Fibroblast of peridontal ligament (primary cell): ENCODE results near the gene THSD4.

Experiments used
- DNase-seq: peaks from one replicate; pipeline ENCODE4 v3.0.0-alpha.2; 2010; ENCODE audit errors: extremely low read depth

THSD4 gene

GRCh38 chr15:71718116-71718910, 603.0 kb downstream of the THSD4 start:
- no peak for DNase-seq

DNA sequence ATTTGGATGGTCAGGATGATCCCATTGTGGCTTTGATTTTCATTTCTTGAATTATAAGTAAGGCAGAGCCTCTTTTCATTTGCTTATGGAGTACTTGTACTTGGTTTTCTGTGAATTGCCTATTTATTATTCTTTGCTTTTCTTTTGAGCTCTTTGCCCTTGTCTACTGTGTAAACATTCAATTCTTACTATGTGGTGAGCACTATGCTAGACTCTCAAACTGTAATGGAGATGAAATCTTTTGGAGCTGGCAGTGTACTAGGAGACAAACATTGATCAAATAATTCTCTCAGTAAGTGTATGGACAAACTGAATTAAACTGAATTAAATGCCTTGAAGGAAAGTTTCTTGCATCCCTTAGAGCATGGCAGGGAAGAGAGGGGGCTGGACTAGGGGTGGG, 608.1 kb downstream of the THSD4 start:
- DNase-seq: no peak

- peak; percentile 65 for DNase-seq
Observed at GRCh38 chr15:71725207-71725955, 610.1 kb downstream of the THSD4 start.

- DNase-seq: no peak
Observed at GRCh38 chr15:71728881-71729280, 613.6 kb downstream of the THSD4 start.

GRCh38 chr15:71729319-71729718, 614.0 kb downstream of the THSD4 start:
- DNase-seq: no peak

DNA sequence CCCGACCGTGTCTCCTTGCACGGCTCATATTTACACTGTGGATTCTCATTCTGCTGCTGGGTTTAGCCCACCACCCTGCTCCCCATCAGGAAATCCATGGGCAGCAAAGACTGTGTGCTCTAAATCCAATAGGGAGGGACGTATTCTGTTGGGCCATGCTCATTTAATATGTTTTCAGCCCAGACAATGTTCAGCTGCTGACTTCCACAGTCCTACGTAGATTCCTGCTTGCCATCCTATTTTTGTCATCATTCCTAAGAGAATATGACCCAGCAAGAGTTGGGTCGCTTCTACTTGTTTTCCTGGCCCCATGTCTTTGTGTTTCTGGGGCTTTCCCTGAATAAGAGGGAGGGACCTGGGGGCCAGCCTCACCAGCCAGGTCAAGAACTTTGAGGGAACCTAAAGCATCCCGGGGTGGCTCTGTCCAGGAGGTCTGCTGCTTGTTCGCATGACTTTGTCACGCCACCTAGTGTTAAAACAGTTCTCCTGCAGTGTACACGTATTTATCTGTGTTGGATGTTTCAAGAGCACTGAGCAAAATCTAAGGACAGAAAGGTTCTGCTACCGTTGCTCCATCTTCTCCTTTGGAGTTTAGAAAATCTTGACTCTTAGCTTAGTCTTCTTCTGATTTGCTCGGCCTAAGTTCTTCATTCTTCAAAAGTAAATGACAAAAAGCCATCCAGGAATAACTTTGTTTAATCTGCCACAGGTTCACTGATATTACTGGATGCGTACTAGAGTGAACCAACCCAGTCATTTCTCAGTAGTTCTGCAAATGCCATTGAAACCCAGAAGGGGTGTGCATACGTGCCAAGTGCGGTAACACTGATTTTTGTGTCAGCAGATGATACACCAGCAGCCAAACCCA, 615.2 kb downstream of the THSD4 start:
- peak; percentile 82 for DNase-seq

- DNase-seq: no peak
Observed at GRCh38 chr15:71732636-71733035, 617.4 kb downstream of the THSD4 start.

GRCh38 chr15:71733122-71733521, 617.9 kb downstream of the THSD4 start:
- no peak for DNase-seq

DNA sequence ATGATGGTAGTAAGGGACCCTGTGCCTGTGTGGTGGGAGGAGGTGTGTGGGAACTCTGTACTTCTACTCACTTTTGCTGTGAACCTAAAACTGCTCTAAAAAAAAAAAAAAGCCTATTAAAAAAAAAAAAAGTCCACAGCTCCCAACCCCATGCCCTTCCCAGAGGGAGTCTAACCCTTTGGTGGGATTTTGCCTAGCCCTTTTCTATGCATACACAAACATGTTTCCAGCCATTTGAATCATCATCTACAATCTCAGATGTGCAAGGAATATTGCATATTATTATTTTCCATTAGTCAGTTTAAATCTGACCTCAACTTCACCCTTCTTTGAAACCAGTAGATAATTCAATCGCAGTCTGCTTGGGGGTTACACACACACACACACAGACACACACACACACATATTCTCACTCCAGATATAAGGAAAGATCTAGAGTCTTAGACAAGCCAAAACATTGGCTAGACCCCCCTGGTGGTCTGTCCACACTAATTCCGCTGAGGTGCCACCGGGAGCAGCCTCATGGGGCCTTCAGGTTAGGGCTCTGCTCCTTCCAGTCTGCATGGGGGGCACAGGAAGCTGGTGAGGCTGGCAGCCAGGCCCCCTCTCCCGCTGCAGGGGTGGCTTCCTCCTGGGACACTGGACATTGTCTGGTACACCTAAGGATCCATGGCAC, 619.6 kb downstream of the THSD4 start:
- DNase-seq: no peak

DNA sequence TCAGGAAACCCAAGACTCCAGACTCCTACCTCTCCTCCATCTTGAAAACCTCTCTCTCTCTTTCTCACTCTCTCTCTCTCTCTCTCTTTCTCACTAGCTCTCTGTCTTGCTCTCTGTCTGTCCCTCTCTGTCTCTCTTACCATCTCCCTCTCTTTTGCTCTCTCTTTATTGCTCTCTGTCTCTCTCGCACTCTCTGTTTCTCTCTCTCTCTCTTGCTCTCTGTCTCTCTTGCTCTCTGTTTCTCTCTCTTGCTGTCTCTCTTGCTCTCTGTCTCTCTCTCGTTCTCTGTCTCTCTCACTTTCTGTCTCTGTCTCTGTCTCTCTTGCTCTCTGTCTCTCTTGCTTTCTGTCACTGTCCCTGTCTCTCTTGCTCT, 620.1 kb downstream of the THSD4 start:
- no peak for DNase-seq

GRCh38 chr15:71736286-71736947, 621.1 kb downstream of the THSD4 start:
- no peak for DNase-seq

DNA sequence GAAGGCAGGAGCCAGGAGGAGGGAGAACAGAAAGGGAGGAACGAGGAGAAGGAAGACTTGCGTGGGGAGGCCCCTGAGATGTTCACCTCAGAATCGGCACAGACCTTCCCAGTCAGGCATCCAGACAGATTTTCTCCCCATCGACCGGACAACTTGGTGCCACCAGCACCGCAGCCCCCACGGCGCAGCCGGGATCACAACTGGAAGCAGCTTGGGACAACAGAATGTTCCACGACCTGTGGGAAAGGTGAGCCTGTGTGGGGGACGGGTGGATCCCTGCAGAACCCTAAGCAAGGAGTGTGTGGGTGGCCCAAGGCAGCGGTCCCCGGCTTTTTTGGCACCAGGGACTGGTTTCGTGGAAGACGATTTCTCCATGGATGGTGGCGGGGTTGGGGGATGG, 622.5 kb downstream of the THSD4 start:
- DNase-seq: no peak

- no peak for DNase-seq
Observed at GRCh38 chr15:71739355-71739754, 624.1 kb downstream of the THSD4 start.

GRCh38 chr15:71742964-71743363, 627.7 kb downstream of the THSD4 start:
- no peak for DNase-seq

- peak; percentile 54 for DNase-seq
Observed at GRCh38 chr15:71743861-71744382, 628.7 kb downstream of the THSD4 start.

DNA sequence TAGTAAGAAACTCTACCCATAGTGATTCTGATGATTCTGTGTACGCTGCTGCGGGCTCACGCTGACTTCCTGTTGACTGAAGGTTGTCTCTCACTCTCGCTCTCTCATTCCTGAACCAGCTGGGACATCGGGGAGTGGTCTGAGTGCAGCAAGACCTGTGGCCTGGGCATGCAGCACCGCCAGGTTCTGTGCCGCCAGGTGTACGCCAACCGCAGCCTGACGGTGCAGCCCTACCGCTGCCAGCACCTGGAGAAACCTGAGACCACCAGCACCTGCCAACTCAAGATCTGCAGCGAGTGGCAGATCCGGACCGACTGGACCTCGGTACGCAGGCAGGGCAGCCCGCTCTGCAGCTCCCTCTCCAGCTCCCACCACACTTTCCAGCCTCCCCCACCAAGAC, 631.4 kb downstream of the THSD4 start:
- no peak for DNase-seq

DNA sequence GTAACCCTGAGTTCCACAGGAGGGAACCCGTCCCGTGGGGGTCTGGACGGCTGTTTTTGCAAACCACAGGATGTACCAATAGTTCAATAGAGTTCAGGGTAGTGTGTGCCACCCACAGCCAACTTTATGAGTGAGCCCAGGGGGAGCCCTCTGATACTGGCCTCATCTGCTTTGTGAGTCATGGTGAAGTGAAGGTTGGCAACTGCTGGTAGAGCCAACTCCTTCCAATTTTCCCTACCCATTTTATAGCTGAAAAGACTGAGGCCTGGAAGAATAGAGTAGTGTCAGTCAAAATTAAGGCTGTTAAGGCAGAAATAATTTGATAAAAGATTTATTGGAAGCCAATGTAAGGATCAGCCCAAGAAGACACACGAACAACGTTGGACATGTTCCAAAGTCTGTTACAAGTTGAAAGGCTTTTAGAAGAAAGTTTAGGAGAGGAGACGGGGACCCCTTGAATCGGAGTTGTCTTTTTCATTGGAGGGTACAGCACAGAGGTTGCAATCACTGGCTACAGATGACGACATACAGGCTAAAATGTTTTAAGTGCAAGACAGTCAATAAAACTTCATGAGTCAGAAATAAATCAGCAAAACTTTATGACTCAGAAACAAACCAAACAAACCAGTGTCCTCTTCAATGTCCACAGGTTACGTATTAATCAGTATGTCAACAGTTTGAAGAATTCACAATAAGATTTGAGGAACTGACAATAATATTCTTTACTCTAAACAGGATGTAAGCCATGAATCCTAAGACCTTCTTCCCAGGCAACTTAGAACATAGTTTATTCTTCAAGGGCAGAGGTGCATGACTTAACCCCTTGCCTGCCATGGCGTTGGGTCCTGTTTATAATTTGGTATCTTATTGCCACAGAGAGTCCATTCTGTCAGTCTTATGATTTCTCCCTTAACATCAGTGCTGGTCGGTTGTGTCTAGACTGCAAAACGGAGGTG, 632.1 kb downstream of the THSD4 start:
- peak; percentile 58 for DNase-seq

GRCh38 chr15:71748293-71748718, 633.0 kb downstream of the THSD4 start:
- no peak for DNase-seq

GRCh38 chr15:71749500-71749899, 634.2 kb downstream of the THSD4 start:
- no peak for DNase-seq

GRCh38 chr15:71752128-71752527, 636.9 kb downstream of the THSD4 start:
- DNase-seq: no peak
